ENCODE measurements around the gene GARIN5B. TPM values are rescaled to one million over a fixed set of nuclear protein-coding genes. Genes with fewer than 3 reads are reported as not detected.

The GARIN5B gene
- total RNA-seq, 3 donors from 2014 or later (not counting 1 experiment from before 2014, with no cell fraction given): not detected

- Mint-ChIP-seq H3K27me3 (ENCODE audit: low read depth in 2 of 2) (peaks cover 7 to 14% of the 10 kb centered on the region in 2 donors), H3K4me3 (no peak overlapping the region), H3K27ac (no peak overlapping the region), H3K36me3 (no peaks in the 10 kb centered on the region), H3K4me1 (peaks cover 9 to 11% of the 10 kb centered on the region in 2 donors), H3K9me3 (no peaks in the 10 kb centered on the region)
- TF ChIP-seq, protein P1, sequence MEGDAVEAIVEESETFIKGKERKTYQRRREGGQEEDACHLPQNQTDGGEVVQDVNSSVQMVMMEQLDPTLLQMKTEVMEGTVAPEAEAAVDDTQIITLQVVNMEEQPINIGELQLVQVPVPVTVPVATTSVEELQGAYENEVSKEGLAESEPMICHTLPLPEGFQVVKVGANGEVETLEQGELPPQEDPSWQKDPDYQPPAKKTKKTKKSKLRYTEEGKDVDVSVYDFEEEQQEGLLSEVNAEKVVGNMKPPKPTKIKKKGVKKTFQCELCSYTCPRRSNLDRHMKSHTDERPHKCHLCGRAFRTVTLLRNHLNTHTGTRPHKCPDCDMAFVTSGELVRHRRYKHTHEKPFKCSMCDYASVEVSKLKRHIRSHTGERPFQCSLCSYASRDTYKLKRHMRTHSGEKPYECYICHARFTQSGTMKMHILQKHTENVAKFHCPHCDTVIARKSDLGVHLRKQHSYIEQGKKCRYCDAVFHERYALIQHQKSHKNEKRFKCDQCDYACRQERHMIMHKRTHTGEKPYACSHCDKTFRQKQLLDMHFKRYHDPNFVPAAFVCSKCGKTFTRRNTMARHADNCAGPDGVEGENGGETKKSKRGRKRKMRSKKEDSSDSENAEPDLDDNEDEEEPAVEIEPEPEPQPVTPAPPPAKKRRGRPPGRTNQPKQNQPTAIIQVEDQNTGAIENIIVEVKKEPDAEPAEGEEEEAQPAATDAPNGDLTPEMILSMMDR (IDR thresholded peaks at IDR 0.05): no peak
- Histone ChIP-seq H3K36me3 (ENCODE audit: control insufficient read depth, insufficient read depth, low read length) (no peaks in the 10 kb centered on the region), H3K27me3 (ENCODE audit: control insufficient read depth, insufficient read depth, low read length) (peaks cover 29% of the 10 kb centered on the region), H3K4me1 (ENCODE audit: control insufficient read depth, insufficient read depth, low read length) (no peaks in the 10 kb centered on the region), H3K4me3 (ENCODE audit: low read length) (no peak overlapping the region), H3K9me3 (ENCODE audit: control insufficient read depth, insufficient read depth, low read length) (no peaks in the 10 kb centered on the region), H3K27ac (ENCODE audit: low read length) (no peak overlapping the region)
- WGBS (ENCODE audit: insufficient coverage): 67% methylated on average over 43 of the region's 43 CpGs
- DNase-seq (no peak), ATAC-seq (no peak)
- intact Hi-C loops (cut with micrococcal nuclease): no loop called here
Observed at GRCh38 chr19:55377356-55378131, 14.5 kb upstream of the GARIN5B start.

GRCh38 chr19:55376241-55376933 is 13.3 kb upstream of the GARIN5B start, which contains the start of gene TMEM190:
Gene TMEM190, plus strand, starts transcription at chr19:55376826. Its CDS starts 28 bp downstream, at chr19:55376854.
- 61% methylated on average over 21 of the region's 21 CpGs for WGBS (ENCODE audit: insufficient coverage)
- TF ChIP-seq, protein P1 (IDR thresholded peaks at IDR 0.05): no peak
- no peak within 1 kb of the TSS for H3K4me3 ChIP-seq (ENCODE audit: low read length)
- H3K27ac Mint-ChIP-seq: no peak within 1 kb of the TSS
- ATAC-seq (no peak), DNase-seq (no peak)
- H3K4me1 Mint-ChIP-seq: peaks cover 0 to under 1% of the 10 kb centered on the region in 2 donors
- peaks cover 15 to 20% of the 10 kb centered on the region in 2 donors for H3K27me3 Mint-ChIP-seq (ENCODE audit: low read depth in 2 of 2)
- no peaks in the 10 kb centered on the region for H3K36me3 Mint-ChIP-seq
- no peaks in the 10 kb centered on the region for H3K4me1 ChIP-seq (ENCODE audit: control insufficient read depth, insufficient read depth, low read length)
- H3K9me3 ChIP-seq (ENCODE audit: control insufficient read depth, insufficient read depth, low read length): no peaks in the 10 kb centered on the region
- H3K27me3 ChIP-seq (ENCODE audit: control insufficient read depth, insufficient read depth, low read length): peaks cover 36% of the 10 kb centered on the region
- no peak within 1 kb of the TSS for H3K27ac ChIP-seq (ENCODE audit: low read length)
- intact Hi-C loops (cut with micrococcal nuclease): no loop called here
- H3K36me3 ChIP-seq (ENCODE audit: control insufficient read depth, insufficient read depth, low read length): no peaks in the 10 kb centered on the region
- H3K9me3 Mint-ChIP-seq: no peaks in the 10 kb centered on the region
- no peak within 1 kb of the TSS for H3K4me3 Mint-ChIP-seq

DNA sequence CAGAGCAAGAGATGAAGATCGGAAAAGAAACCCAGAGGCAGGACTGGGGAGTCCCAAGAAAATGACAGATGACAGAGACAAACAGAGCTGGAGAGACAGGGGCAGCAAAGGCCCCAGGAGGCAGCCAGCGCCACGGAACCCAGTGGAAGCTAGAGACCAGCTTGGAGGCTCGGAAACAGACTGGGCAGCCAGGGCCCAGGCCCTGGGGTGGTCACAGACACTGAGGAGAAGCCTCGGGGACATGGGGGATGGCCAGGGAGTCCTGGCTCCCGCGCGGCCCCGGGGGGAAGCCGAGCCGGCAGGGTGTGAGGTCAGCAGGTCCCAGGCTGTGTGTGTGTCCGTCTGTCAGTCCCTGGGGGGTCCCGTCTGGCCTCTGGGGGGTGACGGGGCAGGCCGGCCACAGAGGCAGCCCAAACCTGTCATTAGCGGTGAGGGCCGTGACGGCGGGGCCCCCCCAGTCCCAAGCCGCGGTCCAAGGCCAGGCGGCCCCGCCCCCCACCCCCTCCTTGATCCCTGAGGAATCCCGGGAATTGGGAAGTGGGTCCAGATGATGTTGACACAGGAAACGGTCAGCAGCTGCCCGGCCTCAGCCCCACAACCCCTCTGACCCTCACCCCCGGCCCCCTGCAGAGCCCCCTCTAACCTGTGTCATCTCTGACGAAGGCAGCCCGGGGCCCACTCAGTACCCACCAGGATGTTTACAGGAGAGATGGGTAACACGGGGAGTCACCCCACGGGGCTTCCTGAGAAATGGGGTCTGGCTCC is 11.1 kb upstream of the GARIN5B start:
- Mint-ChIP-seq H3K4me3 (no peak overlapping the region), H3K4me1 (peaks cover 0 to 6% of the 10 kb centered on the region in 2 donors), H3K27me3 (ENCODE audit: low read depth in 2 of 2) (peaks cover 25 to 34% of the 10 kb centered on the region in 2 donors), H3K36me3 (no peaks in the 10 kb centered on the region), H3K9me3 (no peaks in the 10 kb centered on the region), H3K27ac (no peak overlapping the region)
- H3K9me3 ChIP-seq (ENCODE audit: control insufficient read depth, insufficient read depth, low read length): no peaks in the 10 kb centered on the region
- ATAC-seq: no peak
- DNase-seq: no peak
- H3K36me3 ChIP-seq (ENCODE audit: control insufficient read depth, insufficient read depth, low read length): no peaks in the 10 kb centered on the region
- WGBS (ENCODE audit: insufficient coverage): 33% methylated on average over 27 of the region's 31 CpGs
- H3K27me3 ChIP-seq (ENCODE audit: control insufficient read depth, insufficient read depth, low read length): peaks cover 50% of the 10 kb centered on the region
- H3K4me1 ChIP-seq (ENCODE audit: control insufficient read depth, insufficient read depth, low read length): peaks cover 9% of the 10 kb centered on the region
- H3K4me3 ChIP-seq (ENCODE audit: low read length): no peak overlapping the region
- TF ChIP-seq, protein P1 (IDR thresholded peaks at IDR 0.05): no peak
- H3K27ac ChIP-seq (ENCODE audit: low read length): no peak overlapping the region
- intact Hi-C loops (cut with micrococcal nuclease): no loop called here
